ENCODE data around the gene EFCAB7. TPM values are rescaled to one million over a fixed set of nuclear protein-coding genes. Genes with fewer than 3 reads are reported as not detected.
"Not testable (repeated sequence)": the region's sequence is repeated elsewhere in the genome, so short reads cannot be mapped to it uniquely, and the experiment has no call there.

EFCAB7 gene
- total RNA-seq, 1 donor from 2014 or later = 11.1 TPM

DNA sequence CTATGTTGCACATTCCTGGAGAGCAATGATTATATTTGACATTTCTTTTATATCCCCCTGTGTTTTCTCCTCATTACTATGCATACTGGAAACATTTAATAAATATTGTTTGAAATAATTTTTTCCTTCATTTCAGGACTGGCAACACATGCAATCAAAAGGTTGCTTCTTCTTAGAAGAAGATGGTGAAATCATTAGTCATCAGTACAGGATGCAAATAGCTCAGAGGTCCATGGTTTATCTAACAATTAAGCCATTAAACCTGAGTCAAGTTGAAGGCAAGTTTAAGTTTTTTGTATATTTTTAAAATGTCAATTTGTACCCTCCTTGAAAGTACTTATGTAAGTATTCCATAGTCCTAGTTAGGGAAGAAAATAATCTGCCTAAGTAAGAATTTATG is 22.5 kb downstream of the EFCAB7 start:
- DNase-seq (ENCODE audit: low spot score) (no peak), ATAC-seq (no peak)
- intact Hi-C loops (cut with DNase I) = no loop called here

DNA sequence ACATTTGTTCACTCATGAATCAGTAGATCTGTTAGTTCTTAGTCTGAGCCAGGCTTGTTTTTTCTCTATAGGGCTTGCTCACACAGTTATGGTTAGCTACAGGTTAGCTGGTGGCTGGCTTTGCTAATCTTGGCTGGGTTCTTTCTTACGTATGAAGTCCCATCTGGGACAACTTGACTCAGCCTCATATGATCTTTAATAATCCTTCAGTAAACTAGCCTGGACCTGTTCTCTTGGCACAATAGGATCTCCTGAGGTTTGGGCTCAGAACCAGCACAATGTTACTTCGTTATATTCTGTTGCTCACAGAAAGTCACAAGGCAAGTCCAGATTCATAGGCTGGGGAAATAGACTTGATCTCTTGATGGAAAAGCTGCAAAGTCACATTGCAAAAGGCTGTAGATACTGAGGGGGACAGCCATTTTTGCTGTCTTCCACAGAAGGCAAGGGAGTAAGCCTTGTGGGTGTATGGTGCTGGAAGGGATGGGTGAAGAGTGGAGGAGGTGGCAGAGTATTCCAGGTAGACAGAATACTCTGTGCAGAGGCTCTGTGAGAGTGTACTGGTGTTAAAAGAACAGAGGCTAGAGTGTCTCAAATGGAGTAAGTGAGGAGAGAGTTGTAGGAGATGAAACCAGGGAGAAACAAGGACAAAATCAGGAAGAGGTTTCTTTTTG is 24.4 kb downstream of the EFCAB7 start:
- DNase-seq (ENCODE audit: low spot score) (no peak), ATAC-seq (peak; percentile 94)
- intact Hi-C loops (cut with DNase I) = no loop called here

DNA sequence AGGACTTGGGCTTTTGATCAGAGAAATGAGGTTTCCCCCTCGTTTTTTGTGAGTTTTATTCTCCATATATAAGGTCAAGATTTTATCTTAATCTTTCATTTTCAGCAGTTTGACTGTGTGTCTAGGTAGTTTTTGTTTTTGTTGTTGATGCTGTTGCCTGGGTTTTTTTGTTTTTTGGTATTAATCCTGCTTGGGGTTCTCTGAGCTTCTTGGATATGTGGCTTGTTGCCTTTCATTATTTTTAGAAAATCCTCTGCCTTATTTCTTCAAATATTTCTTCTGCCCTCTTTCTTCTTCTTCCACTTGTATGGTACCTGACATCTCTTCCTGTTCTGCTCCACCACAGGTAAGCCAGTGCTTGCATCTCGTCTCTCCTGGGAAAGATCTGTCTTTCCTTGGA is 25.0 kb downstream of the EFCAB7 start:
- intact Hi-C loops (cut with DNase I) = no loop called here
- ATAC-seq = no peak
- no peak for DNase-seq (ENCODE audit: low spot score)

DNA sequence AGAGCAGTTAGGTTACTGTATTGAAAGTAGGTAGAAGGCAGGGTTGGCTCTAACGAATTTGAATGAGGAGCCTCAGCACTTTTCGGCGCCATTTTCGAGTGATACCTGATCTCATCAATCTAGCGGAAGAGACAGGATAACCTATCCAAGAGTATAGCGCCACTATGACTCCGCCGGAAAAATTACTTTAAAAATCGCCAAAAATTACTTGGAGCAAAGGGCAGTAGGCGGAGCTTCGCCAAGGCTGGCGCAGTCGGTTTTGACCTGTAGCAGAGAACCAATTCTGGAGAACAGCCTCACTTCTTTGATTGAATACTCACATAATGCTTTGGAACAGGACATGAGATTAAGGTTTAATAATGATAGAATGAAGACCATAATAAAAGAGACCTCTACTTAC is 25.6 kb downstream of the EFCAB7 start:
- intact Hi-C loops (cut with DNase I) = no loop called here
- DNase-seq (ENCODE audit: low spot score) (no peak), ATAC-seq (no peak)

DNA sequence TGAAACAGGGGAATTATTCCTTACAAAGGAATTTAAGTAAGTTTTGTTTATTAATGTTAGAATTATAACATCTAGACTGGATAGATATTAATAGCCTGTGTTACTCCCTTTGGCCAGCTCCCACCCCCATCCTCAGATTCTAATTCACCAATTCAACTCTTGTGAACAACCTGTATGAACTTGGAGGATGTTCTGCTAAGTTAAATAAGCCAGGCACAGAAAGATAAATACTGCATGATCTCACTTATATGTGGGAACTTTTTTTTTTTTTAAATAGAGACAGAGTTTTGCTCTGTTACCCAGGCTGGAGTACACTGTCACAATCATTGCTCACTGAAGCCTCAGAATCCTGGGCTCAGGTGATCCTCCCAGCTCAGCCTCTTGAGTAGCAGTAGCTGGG is 32.2 kb downstream of the EFCAB7 start:
- intact Hi-C loops (cut with DNase I) = no loop called here
- no peak for DNase-seq (ENCODE audit: low spot score)
- no peak for ATAC-seq

DNA sequence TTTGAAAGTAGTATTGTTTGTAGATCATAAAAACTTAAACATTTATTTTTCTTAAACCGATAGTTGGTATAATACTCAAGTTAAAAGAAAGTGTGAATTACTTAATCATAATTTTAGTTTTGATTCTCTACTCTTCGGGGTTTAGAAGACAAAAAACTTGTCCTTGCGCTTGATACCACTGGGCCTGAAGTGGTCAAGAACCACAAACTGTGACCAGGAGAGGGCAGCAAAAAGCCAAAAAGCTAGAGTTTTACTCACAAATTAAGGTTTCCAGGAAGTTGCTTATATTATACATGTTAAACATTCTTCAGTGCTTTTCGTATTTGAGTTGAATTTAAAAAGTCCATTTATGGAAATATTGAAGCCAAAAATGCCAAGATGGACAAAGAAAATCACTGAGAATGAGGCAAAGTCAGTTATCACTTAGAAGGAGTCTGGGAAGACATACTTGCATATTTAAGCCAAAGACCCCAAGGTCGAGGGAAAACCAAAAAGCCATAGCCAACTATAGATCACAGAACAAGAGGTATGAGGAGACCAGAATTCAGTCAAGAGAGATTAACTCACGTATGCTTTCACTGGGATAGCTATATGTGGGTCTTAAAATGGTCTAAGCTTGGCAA is 34.2 kb downstream of the EFCAB7 start:
- intact Hi-C loops (cut with DNase I) = no loop called here
- ATAC-seq = no peak
- DNase-seq (ENCODE audit: low spot score) = no peak

DNA sequence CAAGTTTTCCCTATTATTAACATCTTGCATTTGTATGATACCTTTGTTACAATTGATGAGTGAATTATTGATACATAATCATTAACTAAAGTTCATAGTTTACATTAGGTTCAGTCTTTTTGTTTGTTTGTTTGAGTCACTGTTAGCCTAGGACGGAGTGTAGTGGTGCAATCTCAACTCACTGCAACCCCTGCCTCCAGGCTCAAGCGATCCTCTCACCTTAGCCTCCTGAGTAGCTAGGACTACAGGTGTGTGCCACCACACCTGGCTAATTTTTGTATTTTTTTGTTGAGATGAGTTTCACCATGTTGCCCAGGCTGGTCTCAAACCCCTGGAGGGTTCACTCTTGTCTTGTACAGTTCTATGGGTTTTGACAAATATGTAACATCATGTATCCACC is 36.0 kb downstream of the EFCAB7 start:
- DNase-seq (ENCODE audit: low spot score) = no peak
- no peak for ATAC-seq
- intact Hi-C loops (cut with DNase I) = no loop called here

DNA sequence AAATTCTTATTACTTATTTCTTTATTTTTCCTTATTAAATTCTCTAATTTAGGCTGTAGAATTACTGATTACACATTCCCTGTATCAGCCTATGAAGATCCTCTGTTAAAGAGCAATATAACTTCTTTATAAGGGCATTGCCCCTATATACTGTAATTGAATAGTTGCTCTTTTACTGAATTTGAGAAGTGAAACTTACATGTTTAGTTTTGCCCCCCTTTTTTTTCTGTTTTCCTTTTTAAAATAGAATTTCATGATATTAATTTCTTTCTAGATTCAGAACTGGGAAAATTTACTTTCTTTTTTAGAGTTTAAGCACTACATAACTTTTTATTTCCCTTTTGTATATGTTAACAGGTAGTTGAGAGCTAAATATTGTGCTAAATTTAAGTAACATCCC is 40.4 kb downstream of the EFCAB7 start:
- intact Hi-C loops (cut with DNase I) = no loop called here
- DNase-seq (ENCODE audit: low spot score) (no peak), ATAC-seq (no peak)

DNA sequence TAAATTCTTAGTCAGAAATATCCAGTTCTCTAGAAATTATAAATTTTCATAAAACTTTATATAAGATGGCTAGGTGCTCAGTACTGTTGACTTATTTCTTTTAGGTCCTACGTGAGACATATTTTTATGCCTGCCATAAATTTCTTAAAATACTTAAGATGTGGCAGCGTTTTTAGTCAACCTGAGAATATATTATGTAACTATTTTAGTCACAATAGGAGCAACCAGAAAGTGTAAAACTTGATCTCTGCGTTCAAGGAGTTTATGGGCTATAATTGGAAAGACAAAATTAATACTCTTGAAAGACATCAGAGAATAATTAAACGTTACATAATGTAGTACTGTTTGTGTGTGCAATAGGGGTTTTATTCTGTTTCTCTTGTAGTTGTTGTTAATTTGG is 45.7 kb downstream of the EFCAB7 start:
- DNase-seq (ENCODE audit: low spot score) (no peak), ATAC-seq (no peak)
- intact Hi-C loops (cut with DNase I) = no loop called here

DNA sequence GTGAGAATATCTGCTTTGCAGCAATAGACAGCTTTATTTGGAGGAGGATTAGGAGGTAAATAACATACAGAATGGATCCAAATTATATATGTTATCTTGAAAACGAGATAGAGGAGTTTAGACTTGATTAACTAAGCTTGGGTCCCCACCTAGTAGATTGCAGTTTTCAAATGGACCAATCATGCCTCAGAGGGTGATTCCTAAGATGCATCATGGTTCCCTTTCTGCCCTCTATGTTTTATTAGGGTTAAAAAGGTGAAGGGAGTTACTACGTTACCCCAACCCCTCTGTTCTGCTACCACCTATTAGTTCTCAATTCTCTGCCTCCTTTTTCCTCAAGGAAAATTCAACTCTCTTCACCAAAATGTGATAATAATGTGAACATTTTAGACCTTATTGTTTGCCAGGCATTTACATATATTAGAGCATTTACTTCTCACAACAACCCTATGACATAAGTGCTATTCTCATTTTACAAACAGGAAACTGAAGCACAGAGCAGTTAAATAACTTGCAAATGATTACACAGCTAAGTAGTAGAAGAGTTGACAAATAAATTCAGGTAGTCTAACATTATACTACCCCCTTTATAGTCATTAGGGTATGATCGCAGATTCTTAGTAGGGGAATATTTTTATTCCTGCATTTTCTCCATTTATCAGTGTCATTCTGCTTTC is 46.5 kb downstream of the EFCAB7 start:
- DNase-seq (ENCODE audit: low spot score) (no peak), ATAC-seq (no peak)
- intact Hi-C loops (cut with DNase I) = no loop called here

DNA sequence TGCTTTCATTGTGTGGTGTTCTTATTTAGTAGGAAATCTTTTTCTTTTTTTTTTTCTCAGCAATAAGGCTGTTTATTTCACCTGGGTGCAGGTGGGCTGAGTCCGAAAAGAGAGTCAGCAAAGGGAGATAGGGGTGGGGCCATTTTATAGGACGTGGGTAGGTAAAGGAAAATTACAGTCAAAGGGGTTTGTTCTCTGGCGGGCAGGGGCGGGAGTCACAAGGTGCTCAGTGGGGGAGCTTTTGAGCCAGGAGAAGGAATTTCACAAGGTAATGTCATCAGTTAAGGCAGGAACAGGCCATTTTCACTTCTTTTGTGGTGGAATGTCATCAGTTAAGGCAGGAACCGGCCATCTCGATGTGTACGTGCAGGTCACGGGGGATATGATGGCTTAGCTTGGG is 49.4 kb downstream of the EFCAB7 start:
- intact Hi-C loops (cut with DNase I); ATAC-seq; DNase-seq (ENCODE audit: low spot score): not testable (repeated sequence)

DNA sequence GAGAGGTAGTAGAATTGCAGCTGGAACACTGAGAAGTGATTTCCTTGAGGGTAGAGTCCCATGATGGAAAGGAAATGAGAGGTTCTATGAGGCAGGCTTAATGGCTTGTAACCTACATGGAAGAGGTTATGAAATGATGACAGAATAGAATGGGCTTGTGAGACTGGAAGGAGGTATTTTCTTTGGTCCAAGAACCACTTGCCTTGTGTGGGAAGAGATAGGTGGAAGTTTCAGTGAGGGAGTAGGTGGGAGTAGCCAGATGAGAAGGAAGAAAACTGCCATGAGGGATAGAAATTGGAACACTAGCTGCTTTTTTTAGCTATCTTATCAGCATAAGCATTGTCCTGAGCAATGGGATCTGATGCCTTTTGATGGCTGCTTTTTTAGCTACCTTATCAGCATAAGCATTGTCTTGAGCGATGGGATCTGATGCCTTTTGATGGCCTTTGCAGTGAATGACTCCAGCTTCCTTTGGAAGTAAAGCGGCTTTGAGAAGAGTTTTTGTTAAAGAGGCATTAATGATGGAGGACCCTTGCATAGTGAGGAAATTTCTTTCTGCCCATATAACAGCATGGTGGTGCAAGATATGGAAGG is 51.0 kb downstream of the EFCAB7 start:
- DNase-seq (ENCODE audit: low spot score); ATAC-seq; intact Hi-C loops (cut with DNase I): not testable (repeated sequence)

DNA sequence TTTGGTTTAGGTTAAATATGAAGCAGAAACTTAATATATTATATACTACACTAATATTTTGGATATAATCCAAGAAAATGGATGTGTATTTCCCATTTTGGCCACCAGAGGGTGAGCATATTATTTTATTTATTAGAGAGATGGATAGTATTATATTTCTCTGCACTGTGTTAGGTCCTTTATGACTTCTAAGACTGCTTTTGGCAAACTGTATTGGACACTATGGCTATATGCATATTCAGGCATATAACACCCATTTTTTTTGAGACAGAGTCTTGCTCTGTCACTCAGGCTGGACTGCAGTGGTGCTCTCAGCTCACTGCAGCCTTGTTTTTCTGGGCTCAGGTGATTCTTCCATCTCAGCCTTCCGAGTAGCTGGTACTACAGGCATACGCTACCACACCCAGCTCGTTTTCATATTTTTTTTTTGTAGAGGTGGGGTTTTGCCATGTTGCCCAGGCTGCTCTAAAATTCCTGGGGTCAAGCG is 52.1 kb downstream of the EFCAB7 start:
- ATAC-seq = peak; percentile 30
- DNase-seq (ENCODE audit: low spot score) = no peak
- intact Hi-C loops (cut with DNase I) = no loop called here

DNA sequence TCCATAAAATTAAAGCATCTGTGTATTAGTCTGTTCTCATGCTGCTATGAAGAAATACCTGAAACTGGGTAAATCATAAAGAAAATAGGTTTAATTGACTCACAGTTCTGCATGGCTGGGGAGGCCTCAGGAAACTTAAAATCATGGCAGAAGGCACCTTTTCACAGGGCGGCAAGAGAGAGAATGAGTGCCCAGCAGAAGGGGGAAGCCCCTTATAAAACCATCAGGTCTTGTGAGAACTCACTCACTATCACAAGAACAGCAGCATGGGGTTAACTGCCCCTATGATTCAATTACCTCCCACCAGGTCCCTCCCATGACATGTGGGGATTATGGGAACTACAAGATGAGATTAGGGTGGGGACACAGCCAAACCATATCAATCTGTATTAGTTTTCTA is 63.0 kb downstream of the EFCAB7 start:
- DNase-seq (ENCODE audit: low spot score); intact Hi-C loops (cut with DNase I); ATAC-seq: not testable (repeated sequence)

DNA sequence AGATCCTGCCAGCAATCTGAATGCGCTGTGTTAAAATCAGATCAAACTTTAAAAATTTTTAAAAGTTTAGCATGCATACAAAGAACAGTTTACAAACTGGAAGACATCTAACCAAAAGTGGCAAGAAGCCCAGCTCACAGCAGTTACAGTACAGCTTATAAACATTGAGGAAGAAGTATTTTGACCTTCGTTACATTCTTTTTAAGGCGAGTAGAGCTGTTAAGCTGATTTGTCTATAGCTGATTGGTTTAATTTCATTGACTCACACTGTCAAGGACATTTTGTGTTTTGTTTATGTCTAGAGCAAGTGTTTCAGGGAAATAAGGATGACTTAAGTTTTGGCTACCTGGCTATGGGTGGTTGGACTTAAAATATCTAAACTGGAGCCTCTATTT is 66.8 kb downstream of the EFCAB7 start:
- no peak for DNase-seq (ENCODE audit: low spot score)
- no peak for ATAC-seq
- intact Hi-C loops (cut with DNase I) = no loop called here

DNA sequence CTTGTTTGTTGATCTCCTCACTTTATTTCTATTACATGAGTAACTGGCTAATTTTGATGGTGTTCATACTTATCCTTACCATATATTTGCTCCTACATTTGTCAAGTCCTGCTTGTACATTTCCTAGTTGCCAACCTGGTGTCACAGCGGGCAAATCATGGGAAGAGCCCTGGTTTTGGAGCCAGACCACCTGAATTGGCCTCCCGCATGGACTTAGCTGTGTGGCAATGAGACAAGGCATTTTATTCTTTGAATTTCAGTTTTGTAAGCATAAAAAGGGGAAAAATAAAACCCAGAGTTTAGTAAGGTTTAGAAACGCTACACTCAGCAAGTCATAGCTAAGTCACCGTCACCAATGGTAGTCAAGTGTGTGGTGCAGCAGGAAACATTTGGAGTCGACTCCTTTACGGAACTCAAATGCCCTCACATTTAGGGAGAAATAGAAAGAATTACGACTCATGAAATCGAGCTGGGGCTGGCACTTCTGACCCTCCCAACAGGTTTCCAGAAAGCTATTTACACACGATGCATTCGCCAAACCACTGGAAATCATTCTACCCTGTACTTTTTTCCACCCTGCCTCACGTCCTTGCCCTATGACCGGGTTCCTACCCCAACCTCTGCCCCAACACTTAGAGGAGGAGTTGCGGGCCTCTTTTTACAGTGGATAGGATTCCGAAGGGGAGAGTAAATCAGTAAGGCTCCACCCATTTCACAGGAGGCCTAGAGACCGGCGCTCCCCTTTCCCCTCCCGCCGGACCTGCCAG is 69.4 kb downstream of the EFCAB7 start:
- DNase-seq (ENCODE audit: low spot score) = no peak
- intact Hi-C loops (cut with DNase I) = no loop called here
- ATAC-seq = peak; percentile 11

DNA sequence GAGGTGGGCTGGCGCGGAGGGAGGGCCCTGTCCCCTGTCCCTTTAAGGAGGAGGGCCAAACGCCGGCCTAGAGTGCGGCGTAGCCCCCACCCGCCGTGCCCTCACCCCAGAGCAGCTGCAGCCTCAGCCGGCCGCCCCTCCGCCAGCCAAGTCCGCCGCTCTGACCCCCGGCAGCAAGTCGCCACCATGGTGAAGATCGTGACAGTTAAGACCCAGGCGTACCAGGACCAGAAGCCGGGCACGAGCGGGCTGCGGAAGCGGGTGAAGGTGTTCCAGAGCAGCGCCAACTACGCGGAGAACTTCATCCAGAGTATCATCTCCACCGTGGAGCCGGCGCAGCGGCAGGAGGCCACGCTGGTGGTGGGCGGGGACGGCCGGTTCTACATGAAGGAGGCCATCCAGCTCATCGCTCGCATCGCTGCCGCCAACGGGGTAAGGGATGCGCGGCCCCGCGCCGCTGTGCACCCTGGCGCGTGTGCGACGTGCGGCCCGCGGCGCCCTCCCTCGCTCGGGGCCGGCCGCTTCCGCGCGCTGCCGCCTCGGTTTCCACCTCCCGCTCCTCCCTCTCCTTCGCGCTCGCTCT is 70.1 kb downstream of the EFCAB7 start, which contains the start of gene PGM1:
PGM1 (plus strand) TSS at position 109 of the 583 bp plus-strand sequence; CDS start at position 187, 78 bp downstream.
- peak; percentile 92 for ATAC-seq

DNA sequence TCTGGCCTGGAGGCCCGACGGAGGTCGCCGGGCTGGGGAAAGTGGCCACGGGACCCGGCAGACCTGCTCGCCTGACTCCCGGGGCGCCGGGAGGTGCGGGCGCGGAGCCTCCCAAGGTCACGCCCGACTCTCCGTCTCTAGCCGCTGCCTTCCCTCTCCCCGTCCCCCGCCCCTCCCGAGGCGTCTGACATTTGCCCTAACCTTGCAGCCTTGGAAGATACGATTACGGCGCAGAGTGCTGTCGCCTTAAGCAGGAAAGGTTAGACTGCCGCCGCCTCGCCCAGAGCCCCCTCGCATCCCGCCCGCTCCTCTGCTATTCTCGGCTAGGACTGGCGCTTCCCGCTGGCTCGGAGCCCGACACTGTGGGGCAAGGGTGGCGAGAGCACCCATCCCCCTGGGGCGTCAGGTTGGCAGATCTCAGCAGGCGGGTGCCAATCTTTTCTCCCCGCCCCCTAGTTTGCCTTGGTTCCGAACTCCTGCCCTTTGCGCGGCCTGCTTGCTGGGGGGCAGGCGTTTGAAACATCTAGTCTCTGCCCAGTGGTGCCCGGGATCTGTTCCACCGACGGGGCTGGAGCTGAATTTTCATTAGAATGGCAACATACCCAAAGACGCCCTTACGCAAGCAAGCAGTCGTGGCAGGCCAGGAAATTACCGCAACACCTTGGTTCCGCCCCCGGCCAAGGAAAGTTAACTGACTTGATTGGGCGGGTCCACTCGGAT is 70.7 kb downstream of the EFCAB7 start:
- ATAC-seq (peak; percentile 54), DNase-seq (ENCODE audit: low spot score) (peak; percentile 72)
- intact Hi-C loops (cut with DNase I) = no loop called here

More for the DNA sequence above, 70.1 kb downstream of the EFCAB7 start, which contains the start of gene PGM1:
- peak; percentile 85 for DNase-seq (ENCODE audit: low spot score)
- intact Hi-C loops (cut with DNase I) = no loop called here
